Frontal cortex (tissue), 1 donor: Measurements from ENCODE around the gene UBE2K. TPM values are rescaled to one million over a fixed set of nuclear protein-coding genes. Genes with fewer than 3 reads are reported as not detected.

Experiments
- small RNA-seq: library from RNA; depleted of rRNA; stranded (forward); fragments of <200 nt; gene quantifications from one replicate; pipeline ENCODE3, GENCODE V24; 2014
- total RNA-seq: library from RNA; depleted of rRNA; stranded (reverse); fragments of >200 nt; gene quantifications from one replicate; pipeline ENCODE4 v1.2.3, GENCODE V29; 2014

UBE2K gene
- total RNA-seq, 1 donor from 2014 or later = 93.8 TPM

Small RNA genes within 50 kb of the gene (small RNA-seq; reads per million reads assigned to genes)
- not detected for gene RF00019
- gene RN7SL558P = not detected

Other genes starting within 250 kb of the UBE2K start
- gene RPL9, start 239.2 kb upstream of the UBE2K start, total RNA-seq = 5,917 TPM
- gene LIAS, start 239.1 kb upstream of the UBE2K start, total RNA-seq = 7.7 TPM
- gene UGDH, start 170.7 kb upstream of the UBE2K start, total RNA-seq = 38.7 TPM
- 70.9 TPM for gene SMIM14, start 59.3 kb upstream of the UBE2K start, total RNA-seq